Measurements from ENCODE around the gene RMDN2.

GRCh38 chr2:38030635-38031355 is 105.7 kb downstream of the RMDN2 start:
- TF ChIP-seq EZH2 (IDR thresholded peaks at IDR 0.05; ENCODE audit: low read length): no peak
- TF ChIP-seq CTCF (optimal IDR thresholded peaks at IDR 0.05 in 1 of 3, IDR thresholded peaks at IDR 0.05 in 1 of 3, conservative IDR thresholded peaks at IDR 0.05 in 1 of 3; ENCODE audit: extremely low read depth in 1 of 3, insufficient read depth in 2 of 3, low read length in 3 of 3): no peak

Measured in keratinocyte (primary cell).